Measurements from ENCODE around the gene PDPK1. TPM values are rescaled to one million over a fixed set of nuclear protein-coding genes. Genes with fewer than 3 reads are reported as not detected.
A peak's percentile ranks its signal among the peaks of the same experiment; 100 is the strongest.

PDPK1 gene
- total and polyA plus RNA-seq, 2 of the 4 experiments (the other 2 are of a cell fraction), result 10.6 to 27.3 TPM

GRCh38 chr16:2515180-2515851 is 22.5 kb upstream of the PDPK1 start:
- no TSS peak for BruUV-seq (replicated peaks)
- Histone ChIP-seq H3K14ac (replicated peaks; ENCODE audit: low read depth, low read length) (peak overlapping the region; percentile 76; the same call in 1 of the 2 replicates), H4K5ac (ENCODE audit: low read depth, low read length) (no peak overlapping the region), H3K4me2 (ENCODE audit: low read depth, low read length) (peak overlapping the region; percentile 83), H3K23ac (ENCODE audit: low read depth, low read length) (peak overlapping the region; percentile 95), H3K56ac (ENCODE audit: extremely low read depth, insufficient read depth, low read length) (no peak overlapping the region), H4K20me1 (ENCODE audit: insufficient read depth, low read length) (peaks cover 57% of the 10 kb centered on the region), H3K9me1 (ENCODE audit: insufficient read depth, low read length) (peaks cover 19% of the 10 kb centered on the region), H3K36me3 (ENCODE audit: control insufficient read depth, insufficient read depth, low read length) (peaks cover 4% of the 10 kb centered on the region; the same call in 1 of the 2 replicates), H2AK9ac (replicated peaks; ENCODE audit: low read depth, low read length, poor library complexity) (peak overlapping the region; percentile 96), H2BK15ac (ENCODE audit: low read depth, low read length) (no peak overlapping the region), H3K4ac (ENCODE audit: low read depth, low read length) (no peak overlapping the region), H2BK5ac (ENCODE audit: low read depth, low read length, poor library complexity, severe bottlenecking) (no peak overlapping the region), H3K4me1 (ENCODE audit: control insufficient read depth, insufficient read depth, low read length) (peaks cover 19% of the 10 kb centered on the region), H3K4me3 (ENCODE audit: insufficient read depth, low read depth, low read length) (peak overlapping the region; percentile 93), H3K27ac (ENCODE audit: insufficient read depth, low read length) (peak overlapping the region; percentile 57), H4K91ac (ENCODE audit: insufficient read depth, low read depth, low read length) (no peak overlapping the region), H3K9me3 (ENCODE audit: control insufficient read depth, insufficient read depth, low read length) (no peaks in the 10 kb centered on the region), H2AK5ac (ENCODE audit: low read depth, low read length) (peak overlapping the region; percentile 88), H4K8ac (ENCODE audit: low read depth in 2 of 2, low read length in 2 of 2) (no peak overlapping the region), H3K79me1 (ENCODE audit: low read depth in 1 of 2, low read length in 2 of 2) (peaks cover 0 to 54% of the 10 kb centered on the region in 2 experiments; a peak in 3 of 4 replicates), H2BK120ac (ENCODE audit: low read depth, low read length) (no peak overlapping the region), H2AFZ (replicated peaks; ENCODE audit: low read length, poor library complexity) (no peak overlapping the region), H3K27me3 (ENCODE audit: control insufficient read depth, insufficient read depth, low read length) (no peaks in the 10 kb centered on the region), H3K18ac (ENCODE audit: low read depth, low read length) (no peak overlapping the region), H3K9ac (ENCODE audit: low read depth, low read length) (peak overlapping the region; percentile 77), H2BK20ac (ENCODE audit: low read depth, low read length) (no peak overlapping the region)
- DNase-seq, result no peak
- POLR2A ChIA-PET (ENCODE audit: unreplicated experiment), result no interaction called here
- no peak for ATAC-seq (ENCODE audit: low read depth)
- in situ Hi-C loops (cut with MboI; ENCODE audit: low sequenced_read_pairs) (no loop called here), dilution Hi-C loops (cut with HindIII; ENCODE audit: low sequenced_read_pairs, unreplicated experiment) (no loop called here), intact Hi-C loops (cut with micrococcal nuclease) (no loop called here)
- whole genome bisulfite sequencing, 2 experiments (ENCODE audit: extremely low coverage in 2 of 2, insufficient read length in 1 of 2), result no CpG with 5 or more reads among the region's 14 CpGs
- no peak for TF ChIP-seq RCOR1 (IDR thresholded peaks at IDR 0.05; ENCODE audit: insufficient replicate concordance, low read length)
- TF ChIP-seq NFE2L2 (IDR thresholded peaks at IDR 0.05; ENCODE audit: low read depth, low read length), result no peak
- TF ChIP-seq RAD21 (IDR thresholded peaks at IDR 0.05; ENCODE audit: low read length), result no peak
- TF ChIP-seq USF2 (IDR thresholded peaks at IDR 0.05; ENCODE audit: low read depth, low read length), result no peak
- CTCF ChIA-PET, result interaction anchor here (0.5 kb wide), 1 partner anchor 153 kb away, joined by 3 read pairs; no protein-coding TSS in a partner anchor

Measured in IMR-90 (cell line).